Ishikawa (cell line): ENCODE results near the gene RTEL1.

ENCODE experiments used
- CEBPB ChIP-seq: IDR thresholded peaks from 2 replicates; pipeline ENCODE4 v1.6.1; 2012
- CREB1 ChIP-seq: IDR thresholded peaks from 2 replicates; pipeline ENCODE4 v1.6.1; 2012; ENCODE audit warnings: low read depth
- EGR1 ChIP-seq: IDR thresholded peaks from 2 replicates; pipeline ENCODE4 v1.6.1; 2012
- EP300 ChIP-seq: IDR thresholded peaks from 2 replicates; pipeline ENCODE4 v1.6.1; 2012; ENCODE audit warnings: borderline replicate concordance
- FOXM1 ChIP-seq: IDR thresholded peaks from 2 replicates; pipeline ENCODE4 v1.6.1; 2012; ENCODE audit warnings: low read depth, borderline replicate concordance
- RAD21 ChIP-seq: IDR thresholded peaks from 2 replicates; pipeline ENCODE4 v1.6.1; 2012; ENCODE audit warnings: low read depth
- REST ChIP-seq: IDR thresholded peaks from 2 replicates; pipeline ENCODE4 v1.6.1; 2012; ENCODE audit warnings: low read depth, mild to moderate bottlenecking
- TAF1 ChIP-seq: IDR thresholded peaks from 2 replicates; pipeline ENCODE4 v1.6.1; 2012; ENCODE audit warnings: low read depth, mild to moderate bottlenecking
- TCF12 ChIP-seq: IDR thresholded peaks from 2 replicates; pipeline ENCODE4 v1.6.1; 2012; ENCODE audit warnings: low read depth
- TEAD4 ChIP-seq: IDR thresholded peaks from 2 replicates; pipeline ENCODE4 v1.6.1; 2012
- USF1 ChIP-seq: IDR thresholded peaks from 2 replicates; pipeline ENCODE4 v1.6.1; 2012
- YY1 ChIP-seq: IDR thresholded peaks from 2 replicates; pipeline ENCODE4 v1.6.1; 2012; ENCODE audit warnings: low read depth
- ZBTB7A ChIP-seq: IDR thresholded peaks from 2 replicates; pipeline ENCODE4 v1.6.1; 2012; ENCODE audit warnings: low read depth
- TF ChIP-seq, protein P1 (sequence below): IDR thresholded peaks from 2 replicates; pipeline ENCODE4 v1.6.1; 2012

The RTEL1 gene

DNA sequence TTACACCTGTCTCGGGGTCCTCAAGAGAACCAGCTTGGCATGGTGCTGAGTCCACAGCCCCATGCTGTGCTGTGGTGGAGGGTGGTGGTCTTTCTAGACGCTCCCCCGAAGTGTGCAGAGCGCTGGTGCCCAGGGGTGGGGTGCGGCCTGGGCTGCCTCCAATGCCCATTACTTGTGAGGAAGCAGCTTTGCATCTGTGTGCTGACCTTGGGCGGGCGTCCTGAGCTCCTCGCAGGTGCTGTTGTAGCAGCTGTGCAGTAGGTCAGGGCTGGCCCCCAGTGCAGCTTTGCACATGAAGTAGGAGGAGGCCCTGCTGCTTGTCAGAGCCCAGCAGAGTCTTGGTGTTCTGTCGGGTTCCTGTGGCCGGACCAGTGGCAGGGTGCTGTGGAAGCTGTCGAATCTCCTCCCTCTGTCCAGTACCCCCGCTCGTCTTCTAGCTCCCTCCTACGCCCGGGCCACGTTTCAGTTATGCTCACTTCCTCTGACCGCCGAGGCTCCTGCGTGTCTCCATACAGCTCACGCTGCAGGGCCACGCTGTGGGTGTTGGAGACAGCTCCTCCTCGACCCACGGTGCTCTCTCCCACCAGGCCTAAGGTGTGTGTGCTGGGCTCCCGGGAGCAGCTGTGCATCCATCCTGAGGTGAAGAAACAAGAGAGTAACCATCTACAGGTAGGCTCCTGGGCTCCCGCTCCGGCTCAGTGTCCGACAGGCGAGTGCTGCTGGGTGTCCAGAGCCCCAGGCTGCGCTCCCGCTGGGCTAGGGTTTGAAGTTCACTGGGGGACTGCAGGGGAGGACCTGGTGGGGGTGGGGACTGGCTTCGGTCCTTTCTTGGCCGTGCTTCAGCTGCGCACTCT is 4.1 kb downstream of the RTEL1 start:
- TF ChIP-seq USF1 (no peak), EP300 (no peak), CEBPB (no peak), ZBTB7A (no peak), FOXM1 (no peak), CREB1 (no peak), REST (no peak), TCF12 (no peak)
- TF ChIP-seq, protein P1, sequence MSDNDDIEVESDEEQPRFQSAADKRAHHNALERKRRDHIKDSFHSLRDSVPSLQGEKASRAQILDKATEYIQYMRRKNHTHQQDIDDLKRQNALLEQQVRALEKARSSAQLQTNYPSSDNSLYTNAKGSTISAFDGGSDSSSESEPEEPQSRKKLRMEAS, result no peak

- TF ChIP-seq RAD21, result no peak
- no peak for TF ChIP-seq EP300
- no peak for TF ChIP-seq TEAD4
- no peak for TF ChIP-seq CREB1
- TF ChIP-seq FOXM1, result no peak
- no peak for TF ChIP-seq YY1
- no peak for TF ChIP-seq TCF12
- no peak for TF ChIP-seq REST
- TF ChIP-seq EGR1, result no peak
- no peak for TF ChIP-seq TAF1
- TF ChIP-seq, protein P1, result no peak
- TF ChIP-seq USF1, result no peak
- TF ChIP-seq ZBTB7A, result no peak
Observed at GRCh38 chr20:63662813-63663189, 4.7 kb downstream of the RTEL1 start.

DNA sequence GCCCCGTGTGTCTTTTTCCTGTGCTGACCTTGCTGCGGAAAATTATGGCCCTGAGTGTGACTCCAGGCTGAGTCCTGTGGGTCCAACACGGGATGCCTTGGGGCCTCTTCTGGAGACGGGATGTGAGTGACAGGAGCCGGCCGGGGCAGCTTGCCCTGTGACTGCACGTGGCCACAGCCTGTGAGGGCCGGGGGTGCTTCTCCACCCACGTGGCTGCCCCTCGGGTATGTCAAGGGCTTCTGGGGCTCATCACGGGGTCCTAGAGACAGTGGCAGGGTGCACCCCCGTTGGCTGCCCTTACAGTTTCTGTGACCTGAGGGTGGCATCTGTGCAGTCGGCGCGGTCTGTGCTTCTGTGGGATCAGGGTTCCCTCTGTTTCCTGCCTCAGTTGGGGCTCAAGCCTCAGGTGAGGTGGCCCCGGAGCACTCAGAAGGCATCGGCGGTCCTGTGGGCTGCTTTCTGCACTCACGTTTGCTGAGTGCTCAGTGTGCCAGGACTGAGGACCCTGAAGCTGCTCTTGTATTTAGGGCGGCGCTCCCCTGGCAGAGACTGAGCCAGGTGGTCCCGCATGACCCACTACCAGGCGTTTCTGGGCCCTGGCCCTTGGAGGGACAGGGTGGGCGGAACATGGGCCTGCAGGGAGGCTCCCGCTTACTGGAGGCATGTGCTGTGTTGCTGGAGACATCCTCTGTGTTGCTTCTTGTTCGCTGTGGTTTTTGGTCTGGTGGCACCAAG is 5.4 kb downstream of the RTEL1 start:
- TF ChIP-seq TEAD4, result no peak

GRCh38 chr20:63664143-63664851 is 6.2 kb downstream of the RTEL1 start:
- TF ChIP-seq USF1, result no peak
- no peak for TF ChIP-seq FOXM1
- TF ChIP-seq TEAD4, result no peak

DNA sequence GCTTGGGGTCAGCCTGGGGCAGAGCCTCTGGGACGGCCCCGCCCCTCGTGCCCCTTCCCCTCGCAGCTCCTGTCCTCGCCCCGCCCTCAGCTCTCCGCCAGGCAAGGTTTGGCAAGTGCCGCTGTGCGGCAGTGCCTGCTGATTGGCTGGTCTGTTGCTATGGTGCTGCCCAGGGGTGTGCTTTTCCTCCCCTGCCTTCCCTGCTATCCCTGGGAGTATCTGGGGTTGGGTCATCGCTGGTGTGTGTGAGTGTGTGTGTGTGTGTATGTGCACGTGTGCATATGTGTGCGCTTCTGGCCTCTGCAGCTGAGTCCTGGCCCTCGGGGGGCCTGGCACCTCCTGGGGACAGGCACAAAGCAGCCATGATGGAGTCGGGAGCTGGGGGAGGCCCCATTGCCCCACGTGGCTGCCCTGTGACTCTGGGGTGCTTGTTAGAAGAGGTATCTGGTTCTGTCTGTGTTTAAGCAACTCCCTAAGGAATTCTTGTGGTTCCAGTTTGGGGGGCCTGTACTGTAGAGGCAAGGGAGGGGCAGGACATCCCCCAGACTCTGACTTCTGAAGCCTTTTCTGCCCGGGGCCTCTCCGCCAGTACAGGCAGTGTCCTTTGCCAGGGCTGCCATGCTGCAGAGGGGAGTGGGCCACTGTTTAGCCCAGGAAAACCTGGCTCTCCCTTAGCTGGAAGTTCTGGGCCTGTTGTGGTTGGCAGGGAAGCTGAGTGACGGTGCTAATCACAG is 6.9 kb downstream of the RTEL1 start:
- TF ChIP-seq REST, result no peak
- no peak for TF ChIP-seq RAD21
